C4-2B (cell line): ENCODE measurements around the gene SERPINF2.

Experiments used
- CTCF ChIP-seq: fragments of 450-650 bp; conservative IDR thresholded peaks from 2 replicates; pipeline ENCODE4 v1.5.1; 2017; ENCODE audit warnings: mild to moderate bottlenecking
- ZFX ChIP-seq: fragments of 450-650 bp; IDR thresholded peaks from 2 replicates; pipeline ENCODE4 v1.6.1; 2017

GRCh38 chr17:1730326-1731193, 12.1 kb upstream of the SERPINF2 start:
- TF ChIP-seq CTCF, result no peak
- TF ChIP-seq ZFX, result no peak
